ENCODE data around the gene EPB41L4A.
A peak's percentile ranks its signal among the peaks of the same experiment; 100 is the strongest.

The EPB41L4A gene

DNA sequence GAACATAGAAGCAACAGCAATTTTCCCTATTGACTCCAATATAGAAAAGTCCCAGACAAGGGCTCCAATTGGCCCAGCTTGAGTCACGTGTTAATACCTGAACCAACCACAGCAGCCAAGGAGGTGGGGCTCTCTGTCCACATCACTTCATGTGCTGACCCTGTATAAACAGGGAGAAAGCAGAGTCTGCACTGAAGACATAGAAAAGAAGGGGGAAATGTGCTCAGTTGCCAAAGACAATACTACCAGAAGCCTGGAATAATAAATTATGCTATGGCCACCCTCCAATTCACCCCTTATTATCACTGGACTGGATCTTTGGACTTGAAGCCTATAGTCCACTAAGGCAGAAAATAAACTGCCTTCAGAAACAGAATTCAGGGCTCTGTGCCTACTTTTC is 275.4 kb downstream of the EPB41L4A start:
- DNase-seq: no peak

DNA sequence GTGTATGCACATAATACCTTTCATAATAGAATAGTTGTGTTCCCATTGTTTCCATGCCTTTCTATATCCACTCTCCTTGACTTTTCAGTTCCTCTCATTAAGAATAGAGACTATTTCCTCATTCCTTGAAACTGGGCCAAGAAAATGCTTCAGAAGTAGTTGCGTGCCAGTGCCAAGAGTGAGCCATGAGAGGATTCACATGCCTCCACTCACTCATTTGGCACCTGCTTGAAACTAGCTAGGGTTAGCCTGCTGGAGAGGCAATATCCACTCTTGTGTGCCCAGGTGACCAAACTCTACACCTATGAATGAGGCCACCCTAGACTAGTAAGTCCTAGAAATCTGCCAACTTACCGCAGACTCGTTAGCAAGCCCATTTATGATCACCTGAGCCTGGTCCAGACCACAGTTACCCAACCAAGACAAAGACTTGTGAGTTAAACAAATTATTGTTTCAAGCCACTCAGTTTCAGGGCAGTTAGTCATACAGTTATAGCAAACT is 276.3 kb downstream of the EPB41L4A start:
- DNase-seq: peak; percentile 8 to 12

DNA sequence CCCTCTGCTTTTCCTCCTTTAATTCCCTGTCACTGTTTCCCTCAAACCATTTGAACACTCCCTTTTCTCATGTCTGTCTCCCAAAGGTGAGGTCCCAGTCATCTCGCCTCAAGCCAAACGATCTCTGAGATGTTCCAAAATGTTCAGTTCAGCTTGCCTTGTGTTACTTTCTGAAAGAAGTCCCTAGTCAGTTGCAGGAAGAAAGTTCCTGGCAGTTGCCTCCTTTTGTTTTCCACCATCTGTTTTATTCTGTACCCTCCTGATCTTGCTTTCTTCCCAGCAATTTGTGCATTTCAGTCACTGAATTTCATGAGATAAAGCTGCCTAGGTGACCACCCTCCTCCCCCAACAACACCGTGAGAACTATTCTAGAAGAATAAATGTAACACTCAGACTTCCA is 277.5 kb downstream of the EPB41L4A start:
- DNase-seq: no peak

DNA sequence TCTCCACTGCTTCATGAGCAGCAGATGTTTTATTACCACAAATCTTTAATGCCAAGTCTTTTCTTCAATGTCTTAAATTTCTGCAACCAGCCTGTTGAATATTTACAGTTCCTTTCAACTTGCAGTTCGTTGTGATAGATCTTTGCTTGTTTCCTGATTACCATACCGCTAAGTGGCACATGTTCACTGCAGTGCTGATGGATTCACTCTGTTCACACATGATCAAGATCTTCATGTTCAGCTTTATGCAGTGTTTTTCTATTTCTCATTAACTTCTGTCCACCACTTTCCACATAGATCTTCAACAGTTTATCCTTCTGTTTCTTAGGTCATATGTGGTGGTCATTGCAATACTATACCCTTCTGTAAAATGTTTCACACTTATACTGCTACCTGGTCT is 280.6 kb downstream of the EPB41L4A start:
- no peak for DNase-seq

DNA sequence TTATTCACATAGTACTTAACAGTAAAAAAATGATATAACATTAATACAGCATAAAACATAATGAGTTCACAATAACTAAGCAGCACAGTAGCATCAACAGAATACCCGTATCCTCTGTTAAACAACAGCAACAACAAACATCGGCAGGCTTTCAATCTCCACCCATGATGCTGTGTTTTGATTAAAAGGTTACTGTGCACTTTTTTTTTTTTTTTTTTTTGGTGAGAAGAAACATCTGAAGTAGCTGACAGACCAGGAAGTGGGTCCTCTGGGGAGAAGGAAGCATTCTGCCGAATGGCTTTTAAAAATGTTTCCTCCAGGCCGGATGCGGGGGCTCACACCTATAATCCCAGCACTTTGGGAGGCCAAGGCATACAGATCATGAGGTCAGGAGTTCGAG is 282.3 kb downstream of the EPB41L4A start:
- no peak for DNase-seq

DNA sequence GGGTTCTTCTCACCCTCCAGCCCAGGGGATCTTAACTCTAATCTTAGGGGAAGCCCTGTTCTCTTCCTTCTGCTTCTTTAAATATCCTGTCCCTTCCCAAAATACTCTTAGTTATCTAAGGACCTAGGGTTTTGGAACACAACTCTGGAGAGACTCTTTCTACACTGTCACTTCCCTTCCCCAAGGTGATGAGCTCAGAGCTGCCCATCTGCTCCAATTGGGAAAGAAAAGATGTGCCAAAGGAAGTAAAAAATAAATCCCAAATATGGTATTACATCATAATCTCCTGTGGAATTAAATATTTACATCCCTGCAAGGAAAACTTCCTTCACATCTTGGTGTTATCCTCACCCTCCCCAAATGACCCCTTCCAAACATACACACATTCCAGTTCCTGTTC is 291.2 kb downstream of the EPB41L4A start:
- DNase-seq: no peak

DNA sequence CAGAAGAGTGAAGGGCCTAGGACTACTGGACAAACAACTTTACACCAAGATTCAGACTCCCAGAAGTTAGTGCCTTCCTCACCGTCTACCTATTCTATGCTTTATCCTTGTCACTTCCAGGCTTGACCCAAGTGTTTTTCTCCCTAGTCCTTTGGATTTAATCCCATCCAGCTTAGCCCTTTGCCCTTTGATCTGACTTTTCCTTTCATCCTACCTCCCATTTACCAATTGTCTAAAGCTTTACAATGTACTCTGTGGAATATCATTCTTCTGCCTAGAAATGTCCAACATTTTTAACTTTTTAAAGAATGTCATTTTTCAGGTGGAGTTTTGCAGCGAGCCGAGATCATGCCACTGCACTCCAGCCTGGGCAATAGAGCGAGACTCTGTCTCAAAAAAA is 292.1 kb downstream of the EPB41L4A start:
- DNase-seq: no peak

DNA sequence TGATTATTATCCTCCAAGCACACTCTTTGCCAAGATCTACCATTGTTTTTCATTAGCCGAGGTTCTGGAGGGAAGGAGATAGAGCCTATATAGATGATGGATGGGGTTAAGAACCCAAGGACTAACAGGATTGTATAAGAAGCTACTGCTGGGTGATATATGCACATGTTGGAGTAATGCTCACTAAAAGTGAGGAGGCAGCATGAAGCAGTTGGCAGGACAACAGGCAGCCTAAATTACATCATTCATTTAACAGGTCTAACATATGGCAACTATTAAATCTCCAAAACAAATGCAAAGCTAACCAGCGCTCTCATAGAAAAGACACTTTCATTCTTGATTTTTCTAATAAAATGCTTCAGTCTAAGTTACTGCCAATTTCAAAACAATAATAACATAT is 293.2 kb downstream of the EPB41L4A start:
- DNase-seq: no peak

DNA sequence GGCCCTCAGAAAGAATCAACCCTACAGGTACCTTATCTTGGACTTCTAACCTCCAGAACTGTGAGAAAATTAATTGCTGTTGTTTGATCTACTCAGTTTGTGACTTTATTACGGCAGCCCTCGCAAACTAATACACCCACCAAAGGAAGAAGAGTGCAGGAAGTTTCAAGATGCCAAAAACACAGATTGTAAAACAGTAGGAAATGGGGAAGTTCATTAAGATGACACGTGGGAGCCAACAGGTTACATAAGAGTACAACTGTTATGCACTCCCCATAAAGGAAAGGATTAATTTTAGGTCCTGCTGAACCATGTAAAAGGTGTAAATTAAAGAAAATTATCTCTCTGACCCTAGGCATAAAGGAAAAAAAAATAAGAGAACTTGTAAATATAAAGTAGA is 294.3 kb downstream of the EPB41L4A start:
- peak; percentile 41 to 43 for DNase-seq

DNA sequence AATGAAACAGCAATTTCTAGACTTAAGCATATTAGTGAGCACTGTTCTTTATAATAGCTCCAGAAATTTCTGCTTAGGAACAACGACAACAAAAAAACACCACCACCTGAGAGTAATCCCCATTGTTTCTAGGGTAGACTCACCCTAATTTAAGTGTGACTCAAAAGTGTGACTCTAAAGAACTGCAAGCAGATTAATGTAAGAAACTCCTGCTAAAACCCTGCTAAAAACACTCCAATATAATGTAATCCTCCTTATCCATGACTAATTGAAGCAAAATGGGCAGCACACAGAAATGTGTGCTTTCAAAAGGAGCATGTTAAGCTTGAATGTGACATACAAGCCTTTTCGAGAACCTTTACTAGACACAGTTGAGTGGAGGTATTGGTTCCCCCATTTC is 296.0 kb downstream of the EPB41L4A start:
- DNase-seq: no peak

DNA sequence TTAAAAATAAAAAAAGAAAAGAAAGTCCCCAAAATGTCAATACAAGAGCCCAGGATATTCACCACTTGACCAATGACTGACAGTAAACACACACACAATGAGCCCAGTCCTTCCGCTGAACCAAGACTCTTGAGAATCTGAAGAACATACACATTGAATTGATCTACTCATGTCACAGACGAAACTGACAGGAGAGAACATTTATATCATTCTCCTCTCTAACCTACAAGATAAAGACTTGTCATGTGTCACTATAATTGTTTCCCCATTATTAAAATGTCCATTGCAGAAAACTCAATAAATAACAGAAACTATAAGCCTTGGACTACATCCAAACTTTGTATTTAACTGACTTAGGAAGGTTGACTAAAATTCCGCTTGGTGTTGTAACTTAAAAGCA is 296.7 kb downstream of the EPB41L4A start:
- no peak for DNase-seq

DNA sequence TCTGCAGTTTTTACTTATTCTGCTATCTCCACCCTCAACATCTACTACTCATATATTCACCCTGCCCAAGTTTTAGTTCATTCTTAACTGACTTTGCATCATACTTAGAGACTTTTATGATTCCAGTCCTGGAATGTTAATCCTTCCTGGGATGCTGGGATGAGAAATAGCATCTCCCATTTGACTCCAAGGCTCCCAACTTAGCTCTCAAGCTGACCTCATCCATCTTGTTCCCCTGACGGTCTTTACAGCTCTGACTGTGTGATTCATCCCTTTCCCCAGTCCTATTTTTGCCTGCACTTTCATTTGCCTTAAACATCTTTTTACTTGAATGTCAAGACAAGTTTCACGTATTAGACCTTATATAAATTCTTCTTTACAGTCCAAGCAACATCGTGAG is 297.8 kb downstream of the EPB41L4A start:
- no peak for DNase-seq

DNA sequence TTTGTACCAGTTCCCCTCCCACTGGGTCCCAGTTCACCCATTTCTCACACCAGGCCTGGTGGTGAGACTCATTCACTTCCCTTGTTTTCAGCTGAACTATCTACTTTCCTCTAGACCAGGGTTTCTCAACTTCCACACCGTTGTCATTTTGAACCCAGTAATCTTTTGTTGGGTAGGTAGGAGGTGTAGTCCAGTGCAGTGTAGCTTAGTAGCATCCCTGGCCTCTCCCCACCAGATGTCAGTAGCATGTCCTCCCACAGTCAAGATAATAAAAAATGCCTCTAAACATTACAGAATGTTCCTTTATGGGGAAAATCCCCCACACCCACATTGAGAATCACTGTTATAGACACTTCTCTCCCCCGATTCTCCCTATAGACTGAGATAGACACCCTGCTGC is 299.1 kb downstream of the EPB41L4A start:
- no peak for DNase-seq

DNA sequence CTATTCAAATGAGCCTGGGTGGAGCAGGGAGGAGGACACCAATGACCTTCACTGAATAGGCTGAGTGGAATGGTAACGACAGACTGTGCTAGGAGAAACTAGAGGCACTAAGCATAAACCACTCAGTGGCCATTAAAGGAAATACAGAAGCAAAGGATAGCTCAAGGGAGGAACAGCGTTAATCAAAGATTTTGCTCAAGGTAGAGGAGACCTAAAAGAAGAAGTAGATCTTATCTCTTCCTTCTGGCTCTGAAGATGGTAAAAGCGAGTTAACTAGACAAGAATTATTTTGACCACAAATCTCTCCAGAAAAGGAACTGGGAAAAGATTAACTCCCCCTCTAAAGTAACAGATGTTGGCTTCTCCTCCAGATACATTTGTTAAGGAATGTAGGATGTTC is 299.6 kb downstream of the EPB41L4A start:
- DNase-seq: peak in 1 of 2 experiments; percentile 9

DNA sequence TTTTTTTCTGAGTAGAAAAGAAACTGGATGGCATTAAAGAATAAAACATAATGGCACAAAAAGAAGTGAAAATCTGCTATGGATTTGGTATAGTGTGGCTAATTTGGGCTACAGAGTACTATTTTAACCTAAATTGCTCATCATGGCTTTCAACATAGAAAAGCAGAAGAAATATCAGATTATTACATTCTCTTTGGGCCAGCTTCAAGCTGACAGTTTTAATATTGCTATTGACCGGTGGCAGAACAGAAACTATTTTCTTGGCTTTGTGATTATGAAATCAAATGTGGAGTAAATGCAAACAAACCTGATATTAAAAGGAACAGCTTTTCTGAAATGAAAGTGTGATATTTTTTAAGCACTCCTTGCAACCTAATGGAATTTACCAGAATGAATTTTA is 301.5 kb downstream of the EPB41L4A start:
- no peak for DNase-seq

DNA sequence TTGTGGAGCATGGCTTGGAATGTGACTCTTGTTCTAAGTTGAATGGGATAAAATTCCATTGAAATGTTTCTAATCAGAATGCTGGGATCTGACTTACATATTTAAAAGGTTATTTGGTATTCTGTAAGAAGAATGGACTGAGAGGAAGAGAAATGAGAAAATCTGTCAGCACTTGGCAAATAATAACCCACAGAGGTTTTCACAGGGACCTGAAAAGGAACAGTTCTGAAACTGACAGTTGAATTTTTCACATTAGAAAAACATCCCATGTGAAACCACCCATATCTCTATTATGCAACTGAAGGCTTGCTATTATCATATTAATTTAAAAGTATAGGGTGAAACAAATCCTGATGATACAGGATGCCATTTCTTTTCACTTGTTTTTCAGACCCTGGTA is 302.7 kb downstream of the EPB41L4A start:
- DNase-seq: no peak

DNA sequence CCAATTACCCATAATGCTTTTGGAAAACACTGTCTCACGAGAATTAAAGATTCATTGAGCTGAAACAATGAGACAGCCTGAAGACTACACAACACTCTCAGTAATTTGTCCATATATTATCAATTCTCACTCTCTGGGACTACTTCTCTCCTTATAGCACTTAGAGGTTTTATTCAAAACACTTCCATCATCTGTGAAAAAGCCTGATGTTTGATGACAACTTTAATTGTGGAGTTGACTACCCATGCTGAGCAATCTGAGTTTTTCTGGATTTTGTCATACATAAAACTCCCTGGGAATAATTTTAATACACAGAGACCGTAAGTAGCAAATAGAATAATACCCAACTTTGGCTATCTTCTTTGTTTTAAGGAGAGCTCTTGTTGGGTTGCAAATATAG is 305.5 kb downstream of the EPB41L4A start:
- DNase-seq: no peak

Data from AML-193 (cell line).